Embryonic facial prominence (tissue), 1 donor: Measurements from ENCODE around the gene PAM.

Experiments used
- DNase-seq: peaks from one replicate; pipeline ENCODE4 v3.0.0-alpha.2; 2016; ENCODE audit errors: extremely low spot score

PAM gene

DNA sequence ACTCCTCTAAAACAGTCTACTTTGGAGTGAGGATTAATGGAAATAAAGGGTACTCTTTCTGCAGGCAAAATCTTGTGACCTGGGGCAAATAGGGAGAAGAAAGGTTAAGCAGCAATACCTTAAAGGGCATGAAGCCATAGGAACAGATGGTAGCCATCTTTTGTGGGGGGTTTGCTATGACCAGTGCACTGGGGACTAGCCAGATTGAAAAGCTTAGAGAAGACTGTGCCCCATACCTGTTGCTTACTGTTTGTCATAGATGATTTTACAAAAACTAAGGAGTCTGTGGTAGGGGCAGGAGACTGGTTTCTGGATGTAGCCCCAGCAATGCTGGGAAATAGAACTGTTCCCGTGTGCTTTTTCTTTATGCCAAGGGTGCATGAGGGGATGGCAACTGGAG, 58.6 kb downstream of the PAM start:
- no peak for DNase-seq

DNA sequence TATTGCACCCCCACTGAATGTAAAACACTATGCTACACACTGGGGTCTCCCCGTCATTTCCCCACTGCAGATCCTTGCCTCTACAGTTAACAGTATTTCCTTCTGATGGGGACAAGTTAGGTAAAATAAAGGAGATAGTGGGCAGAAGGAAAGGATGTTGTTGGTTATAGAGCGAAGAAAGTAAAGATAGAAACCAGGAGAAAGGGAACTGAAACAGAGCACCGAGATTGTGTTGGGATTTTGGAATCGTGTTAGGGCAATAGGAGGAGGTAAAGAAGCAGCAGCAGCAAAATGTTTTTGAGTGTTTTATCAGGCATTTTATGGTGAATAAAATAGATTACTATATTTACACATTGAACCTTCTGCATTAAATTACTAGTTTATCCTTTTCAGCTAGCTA, 60.0 kb downstream of the PAM start:
- DNase-seq = no peak

DNA sequence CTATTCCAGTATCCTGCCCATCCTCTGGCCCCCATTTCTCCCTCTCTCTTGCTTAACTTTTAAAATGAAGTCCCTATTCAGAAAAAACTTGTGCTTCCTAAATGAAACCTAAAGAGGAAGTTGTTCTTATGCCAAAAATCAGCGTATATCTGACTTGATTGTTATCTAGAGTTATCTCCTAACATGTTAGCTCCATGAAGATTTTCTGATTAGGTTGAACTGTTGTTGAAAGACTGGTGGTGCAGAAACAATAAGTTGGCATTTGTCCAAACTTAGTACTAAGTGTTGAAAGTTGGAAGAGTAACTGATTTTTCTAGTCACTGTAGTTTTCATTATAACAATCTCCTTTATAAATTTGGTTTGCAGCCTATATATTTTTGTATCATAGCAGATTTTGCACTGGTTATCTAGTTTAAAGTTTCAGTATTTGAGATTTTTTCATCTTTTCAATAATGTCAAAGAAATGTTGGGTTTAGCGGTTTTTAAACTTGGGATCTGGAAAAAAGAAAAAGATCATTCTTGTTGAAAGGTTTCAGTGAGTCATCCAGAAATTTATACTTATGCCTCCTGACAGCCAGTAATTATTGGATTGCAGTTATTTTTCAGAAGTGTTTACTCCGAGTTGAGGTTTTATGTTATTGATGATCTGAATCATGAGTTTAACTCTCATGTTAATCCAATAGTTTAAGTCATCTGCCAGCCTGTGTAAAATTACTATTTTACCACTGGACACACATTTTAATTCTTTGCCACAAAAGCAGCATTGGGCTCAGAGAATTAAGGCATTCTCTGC, 60.6 kb downstream of the PAM start:
- DNase-seq = no peak

DNA sequence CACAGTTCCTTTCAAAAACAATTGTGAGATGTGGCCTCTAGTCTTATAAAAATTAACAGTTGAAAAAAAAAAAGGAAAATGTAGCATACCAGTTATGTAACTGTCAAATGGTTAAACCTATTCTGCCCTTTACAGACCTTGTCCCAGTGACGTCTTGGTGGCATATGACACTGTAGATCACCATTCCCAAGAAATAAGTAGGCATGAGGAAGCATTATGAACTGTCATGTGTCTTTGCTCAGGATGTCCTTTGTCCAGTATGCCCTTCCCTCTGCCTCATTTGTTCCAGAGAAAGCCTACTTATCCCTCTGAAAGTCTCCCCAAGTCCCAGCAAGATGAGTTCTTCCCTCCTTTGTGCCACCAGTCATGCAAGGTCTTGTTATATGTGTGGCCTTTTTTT, 63.2 kb downstream of the PAM start:
- no peak for DNase-seq

DNA sequence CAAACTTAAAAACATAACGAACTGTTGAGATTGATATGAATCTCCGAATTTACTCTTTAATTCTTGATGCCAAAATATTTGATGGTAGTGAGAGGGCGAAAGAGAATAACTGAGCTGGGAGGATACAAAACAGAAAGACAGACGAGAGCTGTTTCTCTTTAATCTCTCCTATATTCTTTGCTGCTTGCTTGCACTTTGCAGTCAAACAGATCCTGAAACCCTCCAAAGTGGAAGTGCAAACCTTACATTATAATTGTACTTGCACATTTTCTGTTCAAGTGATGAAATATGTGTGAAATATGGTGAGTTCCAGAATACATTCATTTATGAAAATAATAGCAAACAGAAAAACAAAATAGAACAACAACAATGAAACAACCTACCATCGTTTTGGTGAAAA, 63.8 kb downstream of the PAM start:
- no peak for DNase-seq

DNA sequence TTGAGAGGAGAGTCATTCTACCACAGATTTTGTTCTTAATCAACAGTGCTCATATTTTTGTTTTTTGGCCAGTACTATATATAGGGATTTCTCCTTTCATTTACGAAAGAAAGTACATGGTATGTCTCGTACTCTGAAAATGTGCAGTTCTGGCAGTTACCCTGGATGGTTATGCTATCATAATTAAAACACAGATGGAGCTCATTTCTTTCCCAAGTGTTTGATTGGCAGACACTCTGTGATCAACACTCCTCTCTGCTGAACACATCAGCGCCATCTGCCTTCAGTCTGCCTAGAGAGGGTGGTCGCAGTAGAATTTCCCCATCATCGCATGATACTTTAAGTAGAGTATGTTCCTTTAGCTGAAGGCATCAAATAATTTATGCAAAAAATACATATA, 64.5 kb downstream of the PAM start:
- DNase-seq = no peak

DNA sequence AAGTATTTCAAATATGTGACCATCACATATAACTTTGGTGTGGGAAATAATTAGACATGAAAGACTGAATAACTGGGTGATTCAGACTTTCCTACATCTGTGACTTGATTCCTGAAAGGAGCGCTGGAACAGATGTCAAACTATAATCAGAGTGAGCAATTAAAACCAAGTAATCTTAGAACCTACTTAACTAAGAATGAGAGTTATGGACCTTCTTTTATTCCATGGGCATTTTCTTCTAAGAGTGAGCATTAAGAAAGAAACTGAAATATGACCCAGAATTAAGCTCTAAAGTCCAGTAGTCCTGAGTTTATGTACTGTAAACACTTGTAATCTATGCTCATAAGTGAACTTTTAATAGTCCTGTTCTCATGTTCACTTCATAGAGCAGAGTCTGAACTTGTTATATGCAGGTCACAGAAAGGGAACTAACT, 68.4 kb downstream of the PAM start:
- DNase-seq = no peak

DNA sequence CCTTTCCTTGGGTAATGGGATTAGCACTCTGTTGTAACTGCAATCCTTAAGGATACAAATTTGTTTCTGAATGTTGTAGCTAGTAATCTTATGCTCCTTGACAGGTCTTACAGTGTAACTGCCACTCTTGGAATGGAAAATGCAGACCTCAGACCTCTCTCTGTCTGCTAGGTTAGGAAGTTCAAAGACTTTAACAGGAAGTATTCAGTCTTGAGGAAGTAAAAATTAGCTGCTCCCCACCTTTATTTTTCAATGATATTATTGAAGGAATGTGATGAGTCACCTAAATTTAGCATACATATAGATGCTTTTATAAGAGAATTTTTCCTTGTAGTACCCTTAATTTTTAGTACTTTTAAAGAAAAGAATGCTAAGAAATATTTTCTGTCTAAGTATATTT, 71.5 kb downstream of the PAM start:
- DNase-seq = no peak

DNA sequence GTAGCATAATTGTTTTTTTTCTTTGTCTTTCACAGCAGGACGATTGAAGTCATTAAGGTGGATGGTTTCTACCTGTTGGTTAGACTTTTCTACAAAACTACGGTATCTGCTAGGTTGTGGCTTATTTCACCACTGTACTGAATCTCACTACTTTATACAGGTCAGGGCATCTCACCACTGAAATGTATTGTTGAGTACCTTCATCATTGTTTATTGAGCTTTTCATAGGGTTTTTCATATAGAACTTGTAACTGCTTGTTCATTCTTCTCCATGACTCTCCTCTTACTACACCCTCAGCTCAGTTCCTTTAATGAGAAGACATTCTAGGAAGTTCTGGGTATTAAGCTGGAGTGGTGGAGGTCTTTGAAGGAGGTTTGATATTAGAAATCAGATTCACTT, 75.1 kb downstream of the PAM start:
- DNase-seq = no peak

DNA sequence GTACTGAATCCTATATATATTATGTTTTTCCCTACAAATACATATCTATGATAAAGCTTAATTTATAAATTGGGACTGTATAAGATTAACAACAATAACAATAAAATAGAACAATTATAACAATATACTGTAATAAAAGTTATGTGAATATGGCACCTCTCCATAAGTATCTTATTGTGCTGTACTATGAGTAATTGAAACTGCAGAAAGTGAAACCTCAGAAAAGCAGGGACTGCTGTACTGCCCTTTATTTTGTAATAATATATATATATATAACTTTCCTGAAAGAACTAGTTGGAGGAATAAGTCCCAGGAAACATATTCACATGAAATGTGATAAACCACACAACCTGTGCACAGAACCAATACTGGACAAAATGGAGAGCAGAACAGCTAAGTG, 77.3 kb downstream of the PAM start:
- no peak for DNase-seq

DNA sequence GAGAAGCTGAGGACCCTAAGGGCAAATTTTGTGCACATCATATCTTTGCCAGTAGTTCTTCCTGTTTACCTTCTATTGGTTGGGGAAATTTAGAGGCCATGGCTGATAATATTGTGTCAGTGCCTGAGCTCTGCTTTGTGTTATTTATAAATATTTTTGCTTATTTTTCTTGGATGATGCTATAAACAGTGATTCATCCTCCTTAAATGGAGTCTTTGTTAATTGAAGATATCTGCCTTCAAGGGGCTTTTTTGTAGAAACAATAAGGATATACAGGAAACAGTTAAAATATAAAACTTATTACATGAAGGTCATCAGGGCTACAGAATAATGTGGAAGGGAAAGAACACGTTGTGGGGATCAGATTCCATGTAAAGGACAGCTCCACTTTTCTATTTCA, 78.0 kb downstream of the PAM start:
- no peak for DNase-seq

DNA sequence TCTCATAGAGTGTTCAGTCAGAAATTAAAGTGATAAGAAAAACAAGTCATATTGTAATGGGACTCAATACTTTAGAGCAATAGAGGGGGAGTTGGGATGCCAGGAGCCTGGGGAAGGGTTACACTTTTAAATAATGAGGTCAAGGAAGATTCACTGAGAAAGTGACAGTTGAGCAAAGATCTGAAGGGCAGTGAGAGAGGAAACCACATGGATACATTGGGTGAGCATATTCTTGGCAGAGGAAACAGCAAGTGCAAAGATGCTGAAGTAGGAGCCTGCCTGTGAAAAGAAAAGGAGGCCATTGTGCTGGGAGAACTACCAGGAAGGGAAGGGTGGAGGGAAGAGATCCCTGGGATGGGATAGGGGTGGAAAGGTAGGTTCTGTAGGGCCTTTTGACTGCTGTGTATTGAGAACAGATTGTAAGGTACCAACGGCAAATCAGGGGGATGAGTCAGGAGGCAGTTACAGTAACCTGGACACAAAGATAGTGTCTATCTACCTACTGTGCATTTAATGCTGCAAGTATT, 79.4 kb downstream of the PAM start:
- DNase-seq = no peak

DNA sequence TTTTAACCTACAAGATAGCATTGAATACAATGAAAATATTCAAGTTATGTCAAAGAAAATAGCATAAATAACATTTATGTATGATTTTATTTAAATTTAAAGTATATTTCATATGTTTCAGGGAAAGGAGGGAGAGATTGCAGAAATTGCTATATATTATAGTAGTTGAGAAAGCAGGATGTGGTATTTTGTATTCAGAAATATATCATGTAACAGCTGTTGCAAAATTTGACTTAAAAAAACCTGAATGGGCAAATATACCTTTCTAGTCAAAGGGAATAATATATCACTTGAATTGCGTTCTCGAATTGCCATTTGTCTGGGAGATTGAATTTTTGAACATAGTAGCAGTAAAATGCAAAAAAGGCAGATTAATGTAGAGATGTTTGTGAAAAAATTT, 80.6 kb downstream of the PAM start:
- DNase-seq = no peak

DNA sequence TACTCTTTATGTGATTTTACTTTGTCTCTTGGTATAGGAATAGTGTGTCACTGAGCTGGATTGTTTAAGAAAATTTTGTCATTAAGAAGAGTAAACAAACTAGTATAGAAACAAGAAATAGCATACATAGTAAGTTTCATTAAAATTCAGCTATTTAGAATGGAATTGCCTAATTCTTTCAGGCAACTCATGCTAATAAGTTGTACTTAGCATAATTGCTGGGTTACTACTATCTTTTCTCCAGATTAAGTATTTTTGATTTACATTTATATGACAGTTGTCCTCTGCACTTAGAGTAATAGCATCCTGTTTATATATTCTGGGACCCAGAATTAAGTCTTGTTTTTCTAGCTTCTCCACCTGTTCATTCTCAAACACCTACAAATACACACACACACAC, 85.9 kb downstream of the PAM start:
- no peak for DNase-seq

DNA sequence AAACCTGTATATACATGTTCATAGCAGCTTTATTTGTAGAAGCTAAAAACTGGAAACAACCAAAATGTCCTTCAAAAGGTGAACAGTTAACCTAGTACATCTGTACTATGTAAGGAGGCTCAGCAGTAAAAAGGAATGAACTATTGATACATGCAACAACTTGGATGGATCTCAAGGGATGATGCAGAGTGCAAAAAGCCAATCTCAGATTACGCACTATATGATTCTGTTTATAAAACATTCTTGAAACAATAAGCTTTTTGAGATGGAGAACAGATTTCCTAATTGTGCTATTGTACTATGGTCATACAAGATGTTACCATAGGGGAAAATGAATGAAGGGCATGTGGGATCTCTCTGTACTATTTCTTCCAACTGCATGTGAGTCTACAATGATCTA, 88.9 kb downstream of the PAM start:
- no peak for DNase-seq

DNA sequence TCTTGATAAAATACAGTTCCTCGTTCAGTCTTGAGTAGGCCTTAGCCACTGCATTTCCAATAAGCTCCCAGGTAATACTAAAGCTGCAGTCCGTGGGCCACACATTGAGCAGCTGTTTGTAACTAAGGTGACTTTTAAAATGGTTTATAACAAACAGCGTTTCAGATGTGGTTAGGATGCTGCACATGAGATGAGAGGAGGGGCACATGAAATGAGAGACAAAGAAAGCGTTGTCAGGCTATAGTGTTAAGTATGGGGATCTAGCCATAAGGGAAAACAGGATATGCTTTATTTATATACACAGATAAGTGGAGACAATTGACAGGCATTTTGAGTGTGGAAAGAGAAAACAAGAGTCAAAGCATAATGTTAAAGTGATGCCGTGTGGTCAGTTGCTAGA, 89.9 kb downstream of the PAM start:
- DNase-seq = no peak

DNA sequence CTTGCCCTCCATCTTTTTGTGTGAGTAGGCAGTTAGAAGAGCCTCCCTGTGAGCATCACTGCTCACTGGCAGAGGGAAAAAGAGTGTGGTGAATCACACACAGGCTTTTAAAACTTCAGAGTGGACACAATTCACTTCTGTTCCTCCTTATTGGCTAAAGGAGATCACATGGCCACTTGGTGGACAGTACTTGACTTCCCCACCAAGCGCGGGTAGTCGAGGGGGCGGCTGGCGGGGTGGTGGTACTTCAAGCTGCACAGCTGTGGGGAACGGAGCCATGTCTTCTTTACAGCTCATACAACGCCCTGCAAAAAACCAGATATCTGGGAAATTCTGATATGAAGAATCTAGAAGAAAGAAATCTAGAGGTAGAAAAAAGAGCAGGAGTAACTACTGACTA, 95.4 kb downstream of the PAM start:
- DNase-seq = no peak

DNA sequence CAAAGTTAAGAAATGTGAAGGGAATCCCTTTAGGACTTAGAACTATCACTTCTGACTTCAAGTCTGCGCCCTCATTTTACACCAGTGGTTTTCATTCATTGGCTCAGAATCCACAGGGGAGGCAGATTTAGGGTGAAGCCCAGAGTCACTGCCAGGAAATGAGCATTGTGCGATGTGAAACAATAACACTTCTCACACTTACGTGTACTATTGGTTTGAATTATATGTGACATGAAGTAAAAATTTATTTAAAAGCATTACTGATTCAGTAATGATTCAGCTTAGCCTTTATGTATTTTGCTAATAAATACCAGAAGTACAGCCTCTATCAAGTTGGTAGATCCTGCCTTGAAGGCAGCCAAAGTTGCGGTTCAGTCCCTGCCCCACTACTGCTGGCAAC, 98.6 kb downstream of the PAM start:
- DNase-seq = no peak

DNA sequence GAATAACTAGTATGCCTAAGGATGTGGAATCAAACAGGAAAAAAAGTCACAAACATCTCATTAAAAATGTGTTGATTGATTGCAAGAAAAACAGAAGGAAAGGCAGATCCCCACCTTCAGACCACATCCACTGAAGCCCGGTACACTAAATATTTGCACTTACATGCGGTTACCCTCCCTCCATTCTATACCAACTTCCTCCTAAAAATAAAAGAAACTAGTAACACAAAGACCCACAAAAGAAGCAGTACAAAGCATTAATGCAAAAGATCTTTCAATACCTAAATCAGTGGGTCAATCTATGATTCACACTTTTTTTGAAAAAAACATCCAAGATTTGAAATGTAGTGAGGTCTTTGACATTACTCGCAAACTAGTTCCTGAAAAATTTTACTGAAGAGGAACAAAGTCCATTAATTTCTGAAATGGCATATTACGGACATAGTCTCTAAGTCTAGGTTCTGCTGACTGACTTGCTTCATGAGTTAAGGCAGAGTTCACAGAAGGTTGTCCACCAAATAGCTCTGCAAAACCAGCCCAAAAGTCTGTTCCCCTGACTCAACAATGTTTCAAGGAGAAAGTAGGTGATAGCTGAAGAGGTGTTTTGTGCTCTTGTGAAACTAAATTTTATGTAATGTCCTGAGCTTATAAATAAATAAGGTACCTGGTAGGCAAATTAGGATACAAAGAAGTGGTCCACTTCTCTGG, 100.7 kb downstream of the PAM start:
- DNase-seq = no peak

DNA sequence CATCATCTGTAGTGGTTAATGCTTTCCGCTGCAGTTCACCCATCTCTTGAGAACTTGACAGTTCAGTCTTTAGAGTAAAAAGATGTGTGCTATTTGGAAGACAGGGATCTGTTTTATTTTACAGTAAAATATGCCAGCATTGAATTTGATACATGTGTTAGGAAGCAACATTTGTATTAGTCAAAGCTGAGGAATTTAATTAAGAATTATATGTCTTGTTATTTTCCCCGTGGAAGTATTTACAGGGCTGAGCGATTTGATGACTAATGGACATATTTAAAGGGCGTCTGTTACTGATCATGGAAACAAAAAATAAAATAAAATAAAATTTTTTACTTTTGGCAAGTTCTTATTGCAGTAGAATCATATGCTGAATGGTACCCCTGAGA, 101.3 kb downstream of the PAM start:
- no peak for DNase-seq

DNA sequence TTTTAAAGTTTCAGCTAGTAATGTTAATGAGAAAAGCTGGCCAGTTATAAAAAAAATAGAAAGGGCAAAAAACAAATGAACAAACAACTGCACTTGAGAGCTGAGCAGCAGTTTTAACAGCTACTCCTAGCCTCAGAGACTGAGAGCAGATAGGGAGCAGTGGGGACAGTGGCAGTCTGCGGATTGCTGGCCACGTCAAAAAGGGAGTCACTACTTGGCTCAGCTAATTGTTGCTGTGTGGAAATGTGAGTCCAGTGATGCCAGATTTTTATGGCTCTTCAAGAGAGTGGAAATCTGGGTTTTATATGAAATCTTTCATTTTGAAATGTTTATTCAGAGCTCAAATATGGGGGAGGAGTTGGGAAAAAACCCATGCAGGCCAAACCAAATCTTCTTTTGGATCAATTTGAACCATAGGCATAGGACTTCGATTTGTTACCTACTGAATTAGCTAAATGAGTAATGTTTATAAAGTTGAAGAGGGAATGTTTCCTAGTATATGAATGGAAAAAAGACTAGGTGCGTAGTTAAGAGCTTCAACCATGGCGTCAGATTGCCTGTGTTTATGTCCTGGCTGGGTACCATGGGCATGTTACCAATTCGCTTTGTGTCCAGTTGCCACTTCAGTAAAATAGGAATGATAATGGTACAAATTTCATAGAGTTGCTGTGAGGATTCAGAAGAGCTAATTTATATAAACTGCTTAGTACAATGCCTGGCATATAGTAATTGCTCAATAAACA, 102.1 kb downstream of the PAM start:
- DNase-seq = no peak

DNA sequence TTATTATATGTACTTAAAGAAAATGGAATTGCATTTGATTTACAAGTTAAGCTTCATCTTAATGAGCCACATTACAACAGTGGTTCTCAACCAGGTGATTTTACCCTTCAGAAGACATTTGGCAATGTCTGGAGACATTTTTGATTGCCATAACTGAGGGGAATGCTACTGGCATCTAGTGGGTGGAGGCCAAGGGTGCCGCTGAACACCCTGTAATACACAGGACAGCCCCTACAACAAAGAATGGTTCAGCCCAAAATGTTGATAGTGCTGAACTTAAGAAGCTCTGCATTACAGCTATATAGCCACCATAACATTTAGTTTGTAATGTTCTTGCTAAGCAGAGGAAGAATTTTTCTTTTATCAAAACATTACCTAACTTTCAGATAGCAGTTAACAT, 103.1 kb downstream of the PAM start:
- DNase-seq = no peak

DNA sequence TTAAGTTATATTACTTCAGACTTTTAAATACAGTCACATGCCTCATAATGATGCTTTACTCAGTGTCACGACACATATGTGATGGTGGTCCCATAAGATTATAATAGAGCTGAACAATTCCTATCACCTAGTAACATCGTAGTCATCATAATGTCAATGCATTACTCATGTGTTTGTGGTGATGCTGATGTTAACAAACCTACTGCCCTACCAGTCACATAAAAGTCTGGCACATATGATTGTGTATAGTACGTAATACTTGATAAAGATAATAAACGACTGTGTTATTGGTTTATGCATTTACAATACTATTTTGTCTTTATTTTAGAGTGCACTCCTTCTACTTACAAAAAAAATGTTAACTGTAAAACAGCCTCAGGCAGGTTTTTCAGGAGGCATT, 103.7 kb downstream of the PAM start:
- no peak for DNase-seq
